ENCODE data around the gene TBKBP1. TPM values are rescaled to one million over a fixed set of nuclear protein-coding genes. Genes with fewer than 3 reads are reported as not detected.

Gene TBKBP1
- total RNA-seq, 2 experiments from 2014 or later = 2.4 to 3.0 TPM

GRCh38 chr17:47757386-47757785, 63.4 kb downstream of the TBKBP1 start:
- no peaks in the 10 kb centered on the region for H3K36me3 ChIP-seq (ENCODE audit: insufficient read depth, low read length)
- H3K27me3 Mint-ChIP-seq = peaks cover 46% of the 10 kb centered on the region
- no peaks in the 10 kb centered on the region for H3K36me3 Mint-ChIP-seq (ENCODE audit: low read depth)
- H3K9me3 ChIP-seq (ENCODE audit: control insufficient read depth in 1 of 2, insufficient read depth in 1 of 2, low read length in 2 of 2) = peaks cover 10 to 12% of the 10 kb centered on the region in 2 experiments
- H3K27me3 ChIP-seq (ENCODE audit: control insufficient read depth in 1 of 2, insufficient read depth in 2 of 2, low read length in 2 of 2) = peaks cover 0 to 7% of the 10 kb centered on the region in 2 experiments
- no peak overlapping the region for H3K4me3 ChIP-seq (ENCODE audit: low read length)
- no peaks in the 10 kb centered on the region for H3K4me1 ChIP-seq (ENCODE audit: insufficient read depth, low read length)
- intact Hi-C loops (cut with DNase I, micrococcal nuclease) = no loop called here
- ChIA-PET POLR2A (no interaction called here), CTCF (interaction anchor here (0.8 to 1.0 kb wide), 2 partner anchors 11 to 45 kb away, joined by 3 to 4 read pairs; no protein-coding TSS in a partner anchor)
- no peak for TF ChIP-seq CTCF (IDR thresholded peaks at IDR 0.05)
- no peak overlapping the region for H3K27ac ChIP-seq (ENCODE audit: low read depth in 1 of 2, low read length in 2 of 2)
- no peak for DNase-seq
- no peaks in the 10 kb centered on the region for H3K4me1 Mint-ChIP-seq (ENCODE audit: low read depth)
- H3K9me3 Mint-ChIP-seq = no peaks in the 10 kb centered on the region
- no peak overlapping the region for H3K27ac Mint-ChIP-seq
- ATAC-seq (ENCODE audit: poor library complexity) = no peak
- H3K4me3 Mint-ChIP-seq = no peak overlapping the region

GRCh38 chr17:47760409-47761140, 66.6 kb downstream of the TBKBP1 start:
- H3K27me3 Mint-ChIP-seq = peaks cover 55% of the 10 kb centered on the region
- ChIA-PET POLR2A (no interaction called here), CTCF (interaction anchor here (0.7 kb wide), 2 partner anchors 80 to 147 kb away, joined by 3 to 4 read pairs; partner anchors contain the start of gene SCRN2)
- intact Hi-C loops (cut with DNase I, micrococcal nuclease) = no loop called here
- H3K4me1 Mint-ChIP-seq (ENCODE audit: low read depth) = no peaks in the 10 kb centered on the region
- H3K36me3 Mint-ChIP-seq (ENCODE audit: low read depth) = no peaks in the 10 kb centered on the region
- DNase-seq = no peak
- H3K27ac ChIP-seq (ENCODE audit: low read depth in 1 of 2, low read length in 2 of 2) = no peak overlapping the region
- peaks cover 7% of the 10 kb centered on the region for H3K4me1 ChIP-seq (ENCODE audit: insufficient read depth, low read length)
- no peaks in the 10 kb centered on the region for H3K36me3 ChIP-seq (ENCODE audit: insufficient read depth, low read length)
- no peak overlapping the region for H3K4me3 ChIP-seq (ENCODE audit: low read length)
- peaks cover 0 to 7% of the 10 kb centered on the region in 2 experiments for H3K27me3 ChIP-seq (ENCODE audit: control insufficient read depth in 1 of 2, insufficient read depth in 2 of 2, low read length in 2 of 2)
- ATAC-seq (ENCODE audit: poor library complexity) = no peak
- H3K4me3 Mint-ChIP-seq = no peak overlapping the region
- H3K27ac Mint-ChIP-seq = no peak overlapping the region
- H3K9me3 ChIP-seq (ENCODE audit: control insufficient read depth in 1 of 2, insufficient read depth in 1 of 2, low read length in 2 of 2) = peaks cover 10 to 12% of the 10 kb centered on the region in 2 experiments
- no peak for TF ChIP-seq CTCF (IDR thresholded peaks at IDR 0.05)
- no peaks in the 10 kb centered on the region for H3K9me3 Mint-ChIP-seq

Other genes with a start within 250 kb of the TBKBP1 start
- gene NPEPPS, start 163.1 kb upstream of the TBKBP1 start, total RNA-seq = 10 to 100 TPM; 77.3 to 80.7 TPM
- 100 to 1,000 TPM; 145 to 151 TPM for gene KPNB1, start 44.2 kb upstream of the TBKBP1 start, total RNA-seq
- gene TBX21, start 39.1 kb downstream of the TBKBP1 start, total RNA-seq = 10 to 100 TPM; 10.6 to 12.3 TPM
- 10 to 100 TPM; 30.1 to 30.8 TPM for gene OSBPL7, start 127.6 kb downstream of the TBKBP1 start, total RNA-seq
- gene MRPL10, start 137.4 kb downstream of the TBKBP1 start, total RNA-seq = 10 to 100 TPM; 49.0 to 51.4 TPM
- gene LRRC46, start 137.5 kb downstream of the TBKBP1 start, total RNA-seq = under 1 TPM; 0.42 to 0.85 TPM
- gene SCRN2, start 147.1 kb downstream of the TBKBP1 start, total RNA-seq = 10 to 100 TPM; 15.3 to 17.2 TPM
- under 1 TPM; 0.17 to 0.27 TPM for gene SP6, start 157.0 kb downstream of the TBKBP1 start, total RNA-seq
- gene SP2, start 202.1 kb downstream of the TBKBP1 start, total RNA-seq = 10 to 100 TPM; 19.9 to 21.5 TPM
- 1 to 10 TPM; 2.2 to 2.4 TPM for gene PNPO, start 247.4 kb downstream of the TBKBP1 start, total RNA-seq